HFF-Myc (cell line): ENCODE data around the gene B4GALT2.

Source experiments
- DNase-seq: peaks from one replicate; pipeline ENCODE4 v3.0.0-alpha.2; 2011; ENCODE audit warnings: low read depth; ENCODE audit errors: extremely low read depth
- H3K4me3 ChIP-seq: replicated peaks from 2 replicates; pipeline ENCODE4 v1.5.1; 2011; ENCODE audit warnings: low read depth, mild to moderate bottlenecking, control low read depth, low read length
- TF ChIP-seq, protein P1 (sequence below): IDR thresholded peaks from 2 replicates; pipeline ENCODE4 v1.5.1; 2012; ENCODE audit warnings: mild to moderate bottlenecking, low read depth, low read length, control low read depth; ENCODE audit errors: missing control alignments

B4GALT2 gene

GRCh38 chr1:43969746-43970466, 9.1 kb upstream of the B4GALT2 start, which contains the start of gene DPH2:
DPH2 (plus strand) TSS chr1:43970010; CDS start chr1:43970176, 166 bp downstream.
- TF ChIP-seq, protein P1, sequence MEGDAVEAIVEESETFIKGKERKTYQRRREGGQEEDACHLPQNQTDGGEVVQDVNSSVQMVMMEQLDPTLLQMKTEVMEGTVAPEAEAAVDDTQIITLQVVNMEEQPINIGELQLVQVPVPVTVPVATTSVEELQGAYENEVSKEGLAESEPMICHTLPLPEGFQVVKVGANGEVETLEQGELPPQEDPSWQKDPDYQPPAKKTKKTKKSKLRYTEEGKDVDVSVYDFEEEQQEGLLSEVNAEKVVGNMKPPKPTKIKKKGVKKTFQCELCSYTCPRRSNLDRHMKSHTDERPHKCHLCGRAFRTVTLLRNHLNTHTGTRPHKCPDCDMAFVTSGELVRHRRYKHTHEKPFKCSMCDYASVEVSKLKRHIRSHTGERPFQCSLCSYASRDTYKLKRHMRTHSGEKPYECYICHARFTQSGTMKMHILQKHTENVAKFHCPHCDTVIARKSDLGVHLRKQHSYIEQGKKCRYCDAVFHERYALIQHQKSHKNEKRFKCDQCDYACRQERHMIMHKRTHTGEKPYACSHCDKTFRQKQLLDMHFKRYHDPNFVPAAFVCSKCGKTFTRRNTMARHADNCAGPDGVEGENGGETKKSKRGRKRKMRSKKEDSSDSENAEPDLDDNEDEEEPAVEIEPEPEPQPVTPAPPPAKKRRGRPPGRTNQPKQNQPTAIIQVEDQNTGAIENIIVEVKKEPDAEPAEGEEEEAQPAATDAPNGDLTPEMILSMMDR = peak; percentile 3
- DNase-seq = peak; percentile 94
- peak within 1 kb of the TSS; percentile 66 for H3K4me3 ChIP-seq

GRCh38 chr1:43970502-43970901, 8.5 kb upstream of the B4GALT2 start:
- TF ChIP-seq, protein P1 = no peak

DNA sequence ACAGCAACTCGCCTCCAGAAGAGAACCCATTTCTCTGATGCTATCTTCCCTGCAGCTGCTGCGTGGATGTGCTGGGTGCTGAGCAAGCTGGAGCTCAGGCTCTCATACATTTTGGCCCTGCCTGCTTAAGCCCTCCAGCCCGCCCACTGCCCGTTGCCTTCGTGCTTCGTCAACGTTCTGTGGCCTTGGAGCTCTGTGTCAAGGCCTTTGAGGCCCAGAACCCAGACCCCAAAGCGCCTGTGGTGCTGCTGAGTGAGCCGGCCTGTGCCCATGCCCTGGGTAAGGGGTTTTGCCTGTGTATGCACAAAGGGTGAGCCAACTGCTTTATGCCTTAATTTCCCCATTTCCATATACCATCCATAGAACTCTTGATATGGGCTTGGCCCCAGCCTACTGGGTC, 8.1 kb upstream of the B4GALT2 start:
- DNase-seq = no peak
- peak overlapping the region; percentile 66 for H3K4me3 ChIP-seq
- TF ChIP-seq, protein P1 = no peak

More at GRCh38 chr1:43970502-43970901, 8.5 kb upstream of the B4GALT2 start:
- DNase-seq = no peak
- peak overlapping the region; percentile 66 for H3K4me3 ChIP-seq

DNA sequence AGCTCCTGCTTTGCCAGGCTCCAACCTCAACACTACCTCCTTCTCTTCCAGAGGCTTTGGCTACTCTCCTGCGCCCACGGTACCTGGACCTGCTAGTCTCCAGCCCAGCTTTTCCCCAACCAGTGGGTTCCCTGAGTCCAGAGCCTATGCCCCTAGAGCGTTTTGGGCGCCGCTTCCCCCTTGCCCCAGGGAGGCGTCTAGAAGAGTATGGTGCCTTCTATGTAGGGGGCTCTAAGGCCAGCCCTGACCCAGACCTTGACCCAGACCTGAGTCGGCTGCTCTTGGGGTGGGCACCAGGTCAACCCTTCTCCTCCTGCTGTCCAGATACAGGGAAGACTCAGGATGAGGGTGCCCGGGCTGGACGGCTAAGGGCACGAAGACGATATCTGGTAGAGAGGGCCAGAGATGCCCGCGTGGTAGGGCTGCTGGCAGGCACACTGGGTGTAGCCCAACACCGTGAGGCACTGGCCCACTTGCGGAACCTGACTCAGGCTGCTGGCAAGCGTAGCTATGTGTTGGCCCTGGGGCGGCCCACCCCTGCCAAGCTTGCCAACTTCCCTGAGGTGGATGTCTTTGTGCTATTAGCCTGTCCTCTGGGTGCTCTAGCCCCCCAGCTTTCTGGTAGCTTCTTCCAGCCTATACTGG, 7.6 kb upstream of the B4GALT2 start:
- peak overlapping the region; percentile 66 for H3K4me3 ChIP-seq
- TF ChIP-seq, protein P1 = no peak

GRCh38 chr1:43973981-43974442, 5.0 kb upstream of the B4GALT2 start:
- TF ChIP-seq, protein P1 = no peak
- no peak for DNase-seq
- peak overlapping the region; percentile 86 for H3K4me3 ChIP-seq

More for the DNA sequence above, 7.6 kb upstream of the B4GALT2 start:
- no peak for DNase-seq

DNA sequence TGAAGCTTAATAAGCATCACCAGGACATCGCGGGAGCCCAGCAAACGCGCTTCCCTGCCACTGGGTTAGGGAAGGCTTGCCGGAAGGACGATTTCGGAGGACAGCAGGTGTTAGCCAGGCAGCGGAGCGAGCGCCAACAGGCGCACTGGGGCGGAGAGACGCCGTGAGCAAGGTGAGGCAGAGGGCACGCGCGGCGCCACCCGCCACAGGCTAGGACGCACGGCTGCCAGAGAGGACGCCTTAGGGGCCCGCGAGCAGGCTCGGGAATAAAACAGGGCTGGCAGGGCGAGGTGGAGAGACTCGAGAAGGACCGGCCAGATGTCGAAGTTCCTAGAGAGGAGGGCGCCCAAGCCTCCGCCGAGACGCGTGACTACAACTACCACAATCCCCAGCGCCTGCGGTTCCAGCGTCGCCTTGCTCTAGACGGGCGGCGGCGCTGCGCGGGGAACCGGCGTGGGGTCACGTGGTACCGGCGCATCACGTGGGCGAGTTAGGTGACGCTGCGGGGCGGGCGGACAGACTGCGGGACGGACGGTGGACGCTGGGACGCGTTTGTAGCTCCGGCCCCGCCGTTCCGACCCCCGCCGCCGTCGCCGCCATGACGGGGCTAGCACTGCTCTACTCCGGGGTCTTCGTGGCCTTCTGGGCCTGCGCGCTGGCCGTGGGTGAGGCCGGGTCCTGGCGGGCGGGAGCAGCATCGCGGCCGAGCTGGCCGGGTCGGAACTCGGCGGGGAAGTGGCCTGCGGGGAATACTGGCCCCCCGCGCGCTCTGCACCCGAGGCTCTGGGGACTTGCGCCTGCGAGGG, 4.4 kb upstream of the B4GALT2 start, which contains the start of gene ATP6V0B:
ATP6V0B (plus strand) TSS at position 518 of the 806 bp plus-strand sequence; CDS start at position 599, 81 bp downstream.
- TF ChIP-seq, protein P1 = no peak
- DNase-seq = peak; percentile 75
- H3K4me3 ChIP-seq = peak within 1 kb of the TSS; percentile 86
